HepG2 (cell line): ENCODE results near the gene FITM1. TPM values are rescaled to one million over a fixed set of nuclear protein-coding genes. Genes with fewer than 3 reads are reported as not detected.
A peak's percentile ranks its signal among the peaks of the same experiment; 100 is the strongest.

Experiments used
- CBX5 ChIP-seq: sonication (generic); formaldehyde crosslinking; IDR thresholded peaks from 2 replicates; pipeline ENCODE4 v1.4.0; 2020; ENCODE audit warnings: missing genetic modification reagents, borderline replicate concordance
- EP300 ChIP-seq, 3 experiments: sonication (generic) in 1 of 3; formaldehyde crosslinking in 1 of 3; IDR thresholded peaks; 2 replicates each; pipeline versions ENCODE4 v1.5.1 to v1.6.1; 2011 to 2020; ENCODE audit warnings: low read depth in 2 of 3, low read length in 2 of 3, borderline replicate concordance in 1 of 3, improper control_type of control experiment in 1 of 3, mild to moderate bottlenecking in 1 of 3, missing genetic modification reagents in 1 of 3, moderate library complexity in 1 of 3
- GATAD2A ChIP-seq: IDR thresholded peaks from 2 replicates; pipeline ENCODE4 v1.6.1; 2016
- MED1 ChIP-seq: sonication (generic); formaldehyde crosslinking; IDR thresholded peaks from 2 replicates; pipeline ENCODE4 v1.4.0; 2020; ENCODE audit warnings: missing genetic modification reagents
- MIXL1 ChIP-seq: IDR thresholded peaks from 2 replicates; pipeline ENCODE4 v1.6.1; 2016
- NFYC ChIP-seq: IDR thresholded peaks from 2 replicates; pipeline ENCODE4 v1.6.1; 2016; ENCODE audit warnings: missing genetic modification reagents, missing compliant biosample characterization
- ZFAT ChIP-seq: sonication (generic); formaldehyde crosslinking; conservative IDR thresholded peaks from 2 replicates; pipeline ENCODE4 v1.8.1; 2023; ENCODE audit warnings: missing genetic modification reagents, inconsistent platforms
- ZNF207 ChIP-seq: fragments of 450-650 bp; IDR thresholded peaks from 2 replicates; pipeline ENCODE4 v1.6.1; 2016; ENCODE audit warnings: antibody characterized with exemption, borderline replicate concordance
- ZNF274 ChIP-seq: sonication (generic); formaldehyde crosslinking; IDR thresholded peaks from 2 replicates; pipeline ENCODE4 v1.5.1; 2020; ENCODE audit warnings: mild to moderate bottlenecking, missing genetic modification reagents
- ZNF333 ChIP-seq: sonication (generic); formaldehyde crosslinking; IDR thresholded peaks from 2 replicates; pipeline ENCODE4 v1.4.0; 2020; ENCODE audit warnings: mild to moderate bottlenecking, missing genetic modification reagents, borderline replicate concordance
- ZNF432 ChIP-seq: sonication (generic); formaldehyde crosslinking; IDR thresholded peaks from 2 replicates; pipeline ENCODE4 v1.5.0; 2020; ENCODE audit warnings: missing genetic modification reagents, mild to moderate bottlenecking, borderline replicate concordance
- ZNF501 ChIP-seq: sonication (generic); formaldehyde crosslinking; IDR thresholded peaks from 2 replicates; pipeline ENCODE4 v1.5.1; 2020; ENCODE audit warnings: mild to moderate bottlenecking, moderate library complexity, missing genetic modification reagents
- ZNF790 ChIP-seq: sonication (generic); formaldehyde crosslinking; IDR thresholded peaks from 2 replicates; pipeline ENCODE4 v1.8.0; 2022; ENCODE audit warnings: missing genetic modification reagents, mild to moderate bottlenecking, borderline replicate concordance
- polyA plus RNA-seq, 8 experiments: library from polyadenylated mRNA; depleted of rRNA in 3 of 8; stranded (reverse) in 7 of 8; unstranded in 1 of 8; fragments of >200 nt; fragmentation: Illumina TruSeq in 4 of 8; extraction: Trizol in 4 of 8; gene quantifications; 2 replicates each; pipeline versions ENCODE4 v1.2.1 to v1.2.3, GENCODE V29; 2011 to 2016; ENCODE audit warnings: low read depth in 4 of 8, missing spikeins in 1 of 8, mixed read lengths in 1 of 8; ENCODE audit not compliant: insufficient read depth in 1 of 8
- total RNA-seq, 5 experiments: library from RNA; depleted of rRNA; stranded (reverse); fragments of >200 nt; fragmentation: Illumina TruSeq; extraction: Trizol; gene quantifications; 2 replicates each; pipeline ENCODE4 v1.2.3, GENCODE V29; 2016; ENCODE audit warnings: low read depth in 1 of 5
- TF ChIP-seq, protein P1 (sequence below): sonication (generic); formaldehyde crosslinking; IDR thresholded peaks from 2 replicates; pipeline ENCODE4 v1.4.0; 2020; ENCODE audit warnings: missing genetic modification reagents
- TF ChIP-seq, protein P2 (sequence below): sonication (generic); formaldehyde crosslinking; IDR thresholded peaks from 2 replicates; pipeline ENCODE4 v1.9.0; 2021; ENCODE audit warnings: missing genetic modification reagents, mild to moderate bottlenecking, borderline replicate concordance
- TF ChIP-seq, protein P3 (sequence below): sonication (generic); formaldehyde crosslinking; IDR thresholded peaks from 2 replicates; pipeline ENCODE4 v1.8.1; 2023; ENCODE audit warnings: missing genetic modification reagents, inconsistent platforms, borderline replicate concordance
- TF ChIP-seq, protein P4 (sequence below): sonication (generic); formaldehyde crosslinking; IDR thresholded peaks from 2 replicates; pipeline ENCODE4 v1.4.0; 2020; ENCODE audit warnings: missing genetic modification reagents, mild to moderate bottlenecking, borderline replicate concordance
- TF ChIP-seq, protein P5 (sequence below): sonication (generic); formaldehyde crosslinking; IDR thresholded peaks from 2 replicates; pipeline ENCODE4 v1.8.0; 2023; ENCODE audit warnings: mild to moderate bottlenecking, missing genetic modification reagents
- TF ChIP-seq, protein P6 (sequence below): sonication (generic); formaldehyde crosslinking; IDR thresholded peaks from 2 replicates; pipeline ENCODE4 v1.4.0; 2020; ENCODE audit warnings: missing genetic modification reagents

The FITM1 gene
- total and polyA plus RNA-seq, 2 of the 13 experiments (the other 11 are each of a cell fraction or from before 2014, with no cell fraction given) = 2.7 to 5.8 TPM

DNA sequence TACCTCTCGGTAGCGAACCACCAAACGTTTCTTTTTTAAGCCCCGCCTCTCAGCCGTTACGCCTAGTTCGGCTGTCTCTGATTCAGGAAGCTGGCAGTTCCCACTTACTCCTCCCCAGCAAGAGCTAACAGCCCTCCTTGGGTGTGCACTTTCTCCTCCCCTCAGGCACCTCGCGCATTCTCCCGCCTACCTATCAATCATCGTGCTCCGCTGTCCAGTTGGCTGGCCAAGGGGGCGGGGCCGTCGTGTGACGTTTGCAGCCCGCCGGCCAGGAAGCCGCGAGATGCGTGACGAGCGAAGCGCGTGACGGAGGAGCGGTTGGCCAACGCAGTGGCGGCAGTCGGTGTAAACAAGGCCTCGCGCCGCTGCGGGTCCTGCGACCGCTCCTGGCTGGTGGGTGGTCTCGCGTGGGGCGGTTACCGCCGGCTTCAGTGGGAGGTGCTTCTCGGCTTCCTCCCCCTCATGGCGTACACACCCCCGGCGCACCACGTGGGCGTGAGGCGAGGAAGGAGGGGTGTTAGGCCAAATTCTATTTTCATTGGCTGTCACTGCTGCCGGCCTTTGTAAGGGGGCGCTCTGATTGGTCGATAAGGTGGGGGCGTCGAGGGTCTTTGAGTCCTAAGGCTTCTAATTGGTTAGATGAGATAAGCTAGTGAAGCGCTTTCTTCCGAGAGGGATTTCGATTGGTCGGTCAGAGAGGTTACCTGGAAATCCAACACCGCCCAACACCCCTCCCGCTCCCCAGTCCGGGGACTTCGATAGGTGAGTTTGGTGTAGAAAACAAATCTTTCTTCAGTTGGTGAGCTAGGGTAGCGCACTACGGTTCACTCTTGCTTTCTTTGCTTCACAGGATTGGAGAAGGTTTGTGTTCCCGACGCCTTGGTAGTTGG lies 15.7 kb upstream of the FITM1 start, which contains the start of the genes DCAF11 and NRL (continued):
- TF ChIP-seq, protein P1, sequence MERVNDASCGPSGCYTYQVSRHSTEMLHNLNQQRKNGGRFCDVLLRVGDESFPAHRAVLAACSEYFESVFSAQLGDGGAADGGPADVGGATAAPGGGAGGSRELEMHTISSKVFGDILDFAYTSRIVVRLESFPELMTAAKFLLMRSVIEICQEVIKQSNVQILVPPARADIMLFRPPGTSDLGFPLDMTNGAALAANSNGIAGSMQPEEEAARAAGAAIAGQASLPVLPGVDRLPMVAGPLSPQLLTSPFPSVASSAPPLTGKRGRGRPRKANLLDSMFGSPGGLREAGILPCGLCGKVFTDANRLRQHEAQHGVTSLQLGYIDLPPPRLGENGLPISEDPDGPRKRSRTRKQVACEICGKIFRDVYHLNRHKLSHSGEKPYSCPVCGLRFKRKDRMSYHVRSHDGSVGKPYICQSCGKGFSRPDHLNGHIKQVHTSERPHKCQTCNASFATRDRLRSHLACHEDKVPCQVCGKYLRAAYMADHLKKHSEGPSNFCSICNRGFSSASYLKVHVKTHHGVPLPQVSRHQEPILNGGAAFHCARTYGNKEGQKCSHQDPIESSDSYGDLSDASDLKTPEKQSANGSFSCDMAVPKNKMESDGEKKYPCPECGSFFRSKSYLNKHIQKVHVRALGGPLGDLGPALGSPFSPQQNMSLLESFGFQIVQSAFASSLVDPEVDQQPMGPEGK (CRISPR knock-in tag) = peak; percentile 91
- TF ChIP-seq ZNF432 (no peak), ZNF501 (peak; percentile 99), EP300 (IDR thresholded peaks at IDR 0.05; ENCODE audit: low read depth in 2 of 2, low read length in 2 of 2) (peak in 1 of 2 experiments; percentile 77; a peak in 2 of 4 replicates), EP300 (CRISPR knock-in tag; IDR thresholded peaks at IDR 0.05; ENCODE audit: borderline replicate concordance) (peak; percentile 82), ZNF790 (CRISPR knock-in tag) (peak; percentile 88; the same call in 1 of the 2 replicates), CBX5 (CRISPR knock-in tag) (peak; percentile 98), ZNF274 (CRISPR knock-in tag) (peak; percentile 99), ZFAT (CRISPR knock-in tag) (no peak), MIXL1 (peak; percentile 89; the same call in 1 of the 2 replicates), GATAD2A (peak; percentile 89; the same call in 1 of the 2 replicates), ZNF333 (CRISPR knock-in tag) (peak; percentile 96; the same call in 1 of the 2 replicates), MED1 (CRISPR knock-in tag) (peak; percentile 90), NFYC (CRISPR knock-in tag) (peak; percentile 94), ZNF207 (no peak)
- TF ChIP-seq, protein P2, sequence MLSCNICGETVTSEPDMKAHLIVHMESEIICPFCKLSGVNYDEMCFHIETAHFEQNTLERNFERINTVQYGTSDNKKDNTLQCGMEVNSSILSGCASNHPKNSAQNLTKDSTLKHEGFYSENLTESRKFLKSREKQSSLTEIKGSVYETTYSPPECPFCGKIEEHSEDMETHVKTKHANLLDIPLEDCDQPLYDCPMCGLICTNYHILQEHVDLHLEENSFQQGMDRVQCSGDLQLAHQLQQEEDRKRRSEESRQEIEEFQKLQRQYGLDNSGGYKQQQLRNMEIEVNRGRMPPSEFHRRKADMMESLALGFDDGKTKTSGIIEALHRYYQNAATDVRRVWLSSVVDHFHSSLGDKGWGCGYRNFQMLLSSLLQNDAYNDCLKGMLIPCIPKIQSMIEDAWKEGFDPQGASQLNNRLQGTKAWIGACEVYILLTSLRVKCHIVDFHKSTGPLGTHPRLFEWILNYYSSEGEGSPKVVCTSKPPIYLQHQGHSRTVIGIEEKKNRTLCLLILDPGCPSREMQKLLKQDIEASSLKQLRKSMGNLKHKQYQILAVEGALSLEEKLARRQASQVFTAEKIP (CRISPR knock-in tag) = no peak
- TF ChIP-seq, protein P3, sequence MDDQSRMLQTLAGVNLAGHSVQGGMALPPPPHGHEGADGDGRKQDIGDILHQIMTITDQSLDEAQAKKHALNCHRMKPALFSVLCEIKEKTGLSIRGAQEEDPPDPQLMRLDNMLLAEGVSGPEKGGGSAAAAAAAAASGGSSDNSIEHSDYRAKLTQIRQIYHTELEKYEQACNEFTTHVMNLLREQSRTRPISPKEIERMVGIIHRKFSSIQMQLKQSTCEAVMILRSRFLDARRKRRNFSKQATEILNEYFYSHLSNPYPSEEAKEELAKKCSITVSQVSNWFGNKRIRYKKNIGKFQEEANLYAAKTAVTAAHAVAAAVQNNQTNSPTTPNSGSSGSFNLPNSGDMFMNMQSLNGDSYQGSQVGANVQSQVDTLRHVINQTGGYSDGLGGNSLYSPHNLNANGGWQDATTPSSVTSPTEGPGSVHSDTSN (CRISPR knock-in tag) = peak; percentile 86; the same call in 1 of the 2 replicates
- TF ChIP-seq, protein P4, sequence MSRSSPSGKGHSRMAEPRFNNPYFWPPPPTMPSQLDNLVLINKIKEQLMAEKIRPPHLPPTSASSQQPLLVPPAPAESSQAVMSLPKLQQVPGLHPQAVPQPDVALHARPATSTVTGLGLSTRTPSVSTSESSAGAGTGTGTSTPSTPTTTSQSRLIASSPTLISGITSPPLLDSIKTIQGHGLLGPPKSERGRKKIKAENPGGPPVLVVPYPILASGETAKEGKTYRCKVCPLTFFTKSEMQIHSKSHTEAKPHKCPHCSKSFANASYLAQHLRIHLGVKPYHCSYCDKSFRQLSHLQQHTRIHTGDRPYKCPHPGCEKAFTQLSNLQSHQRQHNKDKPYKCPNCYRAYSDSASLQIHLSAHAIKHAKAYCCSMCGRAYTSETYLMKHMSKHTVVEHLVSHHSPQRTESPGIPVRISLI = peak; percentile 31; the same call in 1 of the 2 replicates
- TF ChIP-seq, protein P5, sequence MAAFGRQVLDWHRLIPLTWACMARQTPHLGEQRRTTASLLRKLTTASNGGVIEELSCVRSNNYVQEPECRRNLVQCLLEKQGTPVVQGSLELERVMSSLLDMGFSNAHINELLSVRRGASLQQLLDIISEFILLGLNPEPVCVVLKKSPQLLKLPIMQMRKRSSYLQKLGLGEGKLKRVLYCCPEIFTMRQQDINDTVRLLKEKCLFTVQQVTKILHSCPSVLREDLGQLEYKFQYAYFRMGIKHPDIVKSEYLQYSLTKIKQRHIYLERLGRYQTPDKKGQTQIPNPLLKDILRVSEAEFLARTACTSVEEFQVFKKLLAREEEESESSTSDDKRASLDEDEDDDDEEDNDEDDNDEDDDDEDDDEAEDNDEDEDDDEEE (CRISPR knock-in tag) = peak; percentile 95
- TF ChIP-seq, protein P6, sequence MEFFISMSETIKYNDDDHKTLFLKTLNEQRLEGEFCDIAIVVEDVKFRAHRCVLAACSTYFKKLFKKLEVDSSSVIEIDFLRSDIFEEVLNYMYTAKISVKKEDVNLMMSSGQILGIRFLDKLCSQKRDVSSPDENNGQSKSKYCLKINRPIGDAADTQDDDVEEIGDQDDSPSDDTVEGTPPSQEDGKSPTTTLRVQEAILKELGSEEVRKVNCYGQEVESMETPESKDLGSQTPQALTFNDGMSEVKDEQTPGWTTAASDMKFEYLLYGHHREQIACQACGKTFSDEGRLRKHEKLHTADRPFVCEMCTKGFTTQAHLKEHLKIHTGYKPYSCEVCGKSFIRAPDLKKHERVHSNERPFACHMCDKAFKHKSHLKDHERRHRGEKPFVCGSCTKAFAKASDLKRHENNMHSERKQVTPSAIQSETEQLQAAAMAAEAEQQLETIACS (CRISPR knock-in tag) = peak; percentile 49; the same call in 1 of the 2 replicates
